ENCODE results near the gene SDK1. TPM values are rescaled to one million over a fixed set of nuclear protein-coding genes. Genes with fewer than 3 reads are reported as not detected.

The SDK1 gene
- total and polyA plus RNA-seq, 2 of the 8 experiments (the other 6 are each of a cell fraction or from before 2014, with no cell fraction given) = 3.3 to 7.2 TPM

DNA sequence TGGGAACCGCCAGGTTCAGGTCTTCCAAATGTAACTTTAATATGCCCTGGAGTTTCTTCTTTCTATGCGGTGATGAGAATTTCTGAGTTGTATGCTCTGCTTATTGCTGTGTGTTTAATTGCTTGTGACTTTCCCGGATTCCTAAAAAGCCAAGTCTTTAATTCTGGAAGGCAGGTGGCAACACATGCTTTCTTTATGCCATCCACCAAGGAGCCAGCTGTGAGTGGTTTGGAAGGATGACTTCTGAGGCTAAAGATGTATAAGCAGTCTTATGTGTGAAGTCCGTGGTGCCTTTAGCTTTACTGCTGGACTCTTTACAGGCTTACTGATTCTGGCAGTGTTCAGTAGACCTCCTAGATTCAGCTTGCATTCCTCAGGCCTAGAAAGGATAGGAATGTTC, 3.1 kb downstream of the SDK1 start (continued):
- TF ChIP-seq TEAD4 (IDR thresholded peaks at IDR 0.05; ENCODE audit: low read depth, low read length) (no peak), TAF1 (IDR thresholded peaks at IDR 0.05; ENCODE audit: low read depth, low read length) (no peak)
